ENCODE data around the gene CYP2F1. TPM values are rescaled to one million over a fixed set of nuclear protein-coding genes. Genes with fewer than 3 reads are reported as not detected.

The CYP2F1 gene
- total and polyA plus RNA-seq, 9 of the 15 experiments (the other 6 are each of a cell fraction or from before 2014, with no cell fraction given), result 0.03 to 0.77 (median 0.18) TPM; not detected in 1

DNA sequence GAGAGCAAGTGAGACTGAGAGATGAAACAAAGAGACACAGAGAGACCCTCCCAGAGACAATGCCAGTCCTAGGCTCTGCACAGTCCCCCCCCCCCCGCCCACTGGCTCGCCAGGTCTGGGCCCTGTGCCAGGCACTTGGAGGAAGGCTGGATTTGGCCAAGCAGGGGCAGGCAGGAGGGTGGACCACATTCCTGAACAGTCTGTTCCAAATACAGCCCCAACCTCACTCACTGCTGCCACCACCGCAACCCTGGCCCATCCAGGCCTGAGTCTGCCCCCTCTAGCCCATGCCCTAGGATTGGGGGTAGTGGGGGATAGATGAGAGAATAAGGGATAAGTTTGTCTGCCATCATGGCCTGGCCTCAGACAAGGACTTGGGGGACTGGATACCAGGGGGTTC is 19.0 kb downstream of the CYP2F1 start (continued):
- TF ChIP-seq, protein P1, sequence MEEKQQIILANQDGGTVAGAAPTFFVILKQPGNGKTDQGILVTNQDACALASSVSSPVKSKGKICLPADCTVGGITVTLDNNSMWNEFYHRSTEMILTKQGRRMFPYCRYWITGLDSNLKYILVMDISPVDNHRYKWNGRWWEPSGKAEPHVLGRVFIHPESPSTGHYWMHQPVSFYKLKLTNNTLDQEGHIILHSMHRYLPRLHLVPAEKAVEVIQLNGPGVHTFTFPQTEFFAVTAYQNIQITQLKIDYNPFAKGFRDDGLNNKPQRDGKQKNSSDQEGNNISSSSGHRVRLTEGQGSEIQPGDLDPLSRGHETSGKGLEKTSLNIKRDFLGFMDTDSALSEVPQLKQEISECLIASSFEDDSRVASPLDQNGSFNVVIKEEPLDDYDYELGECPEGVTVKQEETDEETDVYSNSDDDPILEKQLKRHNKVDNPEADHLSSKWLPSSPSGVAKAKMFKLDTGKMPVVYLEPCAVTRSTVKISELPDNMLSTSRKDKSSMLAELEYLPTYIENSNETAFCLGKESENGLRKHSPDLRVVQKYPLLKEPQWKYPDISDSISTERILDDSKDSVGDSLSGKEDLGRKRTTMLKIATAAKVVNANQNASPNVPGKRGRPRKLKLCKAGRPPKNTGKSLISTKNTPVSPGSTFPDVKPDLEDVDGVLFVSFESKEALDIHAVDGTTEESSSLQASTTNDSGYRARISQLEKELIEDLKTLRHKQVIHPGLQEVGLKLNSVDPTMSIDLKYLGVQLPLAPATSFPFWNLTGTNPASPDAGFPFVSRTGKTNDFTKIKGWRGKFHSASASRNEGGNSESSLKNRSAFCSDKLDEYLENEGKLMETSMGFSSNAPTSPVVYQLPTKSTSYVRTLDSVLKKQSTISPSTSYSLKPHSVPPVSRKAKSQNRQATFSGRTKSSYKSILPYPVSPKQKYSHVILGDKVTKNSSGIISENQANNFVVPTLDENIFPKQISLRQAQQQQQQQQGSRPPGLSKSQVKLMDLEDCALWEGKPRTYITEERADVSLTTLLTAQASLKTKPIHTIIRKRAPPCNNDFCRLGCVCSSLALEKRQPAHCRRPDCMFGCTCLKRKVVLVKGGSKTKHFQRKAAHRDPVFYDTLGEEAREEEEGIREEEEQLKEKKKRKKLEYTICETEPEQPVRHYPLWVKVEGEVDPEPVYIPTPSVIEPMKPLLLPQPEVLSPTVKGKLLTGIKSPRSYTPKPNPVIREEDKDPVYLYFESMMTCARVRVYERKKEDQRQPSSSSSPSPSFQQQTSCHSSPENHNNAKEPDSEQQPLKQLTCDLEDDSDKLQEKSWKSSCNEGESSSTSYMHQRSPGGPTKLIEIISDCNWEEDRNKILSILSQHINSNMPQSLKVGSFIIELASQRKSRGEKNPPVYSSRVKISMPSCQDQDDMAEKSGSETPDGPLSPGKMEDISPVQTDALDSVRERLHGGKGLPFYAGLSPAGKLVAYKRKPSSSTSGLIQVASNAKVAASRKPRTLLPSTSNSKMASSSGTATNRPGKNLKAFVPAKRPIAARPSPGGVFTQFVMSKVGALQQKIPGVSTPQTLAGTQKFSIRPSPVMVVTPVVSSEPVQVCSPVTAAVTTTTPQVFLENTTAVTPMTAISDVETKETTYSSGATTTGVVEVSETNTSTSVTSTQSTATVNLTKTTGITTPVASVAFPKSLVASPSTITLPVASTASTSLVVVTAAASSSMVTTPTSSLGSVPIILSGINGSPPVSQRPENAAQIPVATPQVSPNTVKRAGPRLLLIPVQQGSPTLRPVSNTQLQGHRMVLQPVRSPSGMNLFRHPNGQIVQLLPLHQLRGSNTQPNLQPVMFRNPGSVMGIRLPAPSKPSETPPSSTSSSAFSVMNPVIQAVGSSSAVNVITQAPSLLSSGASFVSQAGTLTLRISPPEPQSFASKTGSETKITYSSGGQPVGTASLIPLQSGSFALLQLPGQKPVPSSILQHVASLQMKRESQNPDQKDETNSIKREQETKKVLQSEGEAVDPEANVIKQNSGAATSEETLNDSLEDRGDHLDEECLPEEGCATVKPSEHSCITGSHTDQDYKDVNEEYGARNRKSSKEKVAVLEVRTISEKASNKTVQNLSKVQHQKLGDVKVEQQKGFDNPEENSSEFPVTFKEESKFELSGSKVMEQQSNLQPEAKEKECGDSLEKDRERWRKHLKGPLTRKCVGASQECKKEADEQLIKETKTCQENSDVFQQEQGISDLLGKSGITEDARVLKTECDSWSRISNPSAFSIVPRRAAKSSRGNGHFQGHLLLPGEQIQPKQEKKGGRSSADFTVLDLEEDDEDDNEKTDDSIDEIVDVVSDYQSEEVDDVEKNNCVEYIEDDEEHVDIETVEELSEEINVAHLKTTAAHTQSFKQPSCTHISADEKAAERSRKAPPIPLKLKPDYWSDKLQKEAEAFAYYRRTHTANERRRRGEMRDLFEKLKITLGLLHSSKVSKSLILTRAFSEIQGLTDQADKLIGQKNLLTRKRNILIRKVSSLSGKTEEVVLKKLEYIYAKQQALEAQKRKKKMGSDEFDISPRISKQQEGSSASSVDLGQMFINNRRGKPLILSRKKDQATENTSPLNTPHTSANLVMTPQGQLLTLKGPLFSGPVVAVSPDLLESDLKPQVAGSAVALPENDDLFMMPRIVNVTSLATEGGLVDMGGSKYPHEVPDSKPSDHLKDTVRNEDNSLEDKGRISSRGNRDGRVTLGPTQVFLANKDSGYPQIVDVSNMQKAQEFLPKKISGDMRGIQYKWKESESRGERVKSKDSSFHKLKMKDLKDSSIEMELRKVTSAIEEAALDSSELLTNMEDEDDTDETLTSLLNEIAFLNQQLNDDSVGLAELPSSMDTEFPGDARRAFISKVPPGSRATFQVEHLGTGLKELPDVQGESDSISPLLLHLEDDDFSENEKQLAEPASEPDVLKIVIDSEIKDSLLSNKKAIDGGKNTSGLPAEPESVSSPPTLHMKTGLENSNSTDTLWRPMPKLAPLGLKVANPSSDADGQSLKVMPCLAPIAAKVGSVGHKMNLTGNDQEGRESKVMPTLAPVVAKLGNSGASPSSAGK (IDR thresholded peaks at IDR 0.05), result no peak
- TF ChIP-seq KAT2B (IDR thresholded peaks at IDR 0.05; ENCODE audit: low read depth, low read length) (no peak), TARDBP (IDR thresholded peaks at IDR 0.05) (no peak), RFX7 (CRISPR knock-in tag; IDR thresholded peaks at IDR 0.05) (no peak), NELFE (IDR thresholded peaks at IDR 0.05; ENCODE audit: insufficient read depth, insufficient read length) (no peak), ELF2 (CRISPR knock-in tag; IDR thresholded peaks at IDR 0.05) (no peak), ZNF23 (CRISPR knock-in tag; IDR thresholded peaks at IDR 0.05) (no peak)
